ENCODE measurements around the gene EPHB2.

GRCh38 chr1:22876359-22877111, 165.9 kb downstream of the EPHB2 start:
- TF ChIP-seq CTCF (IDR thresholded peaks at IDR 0.05) (no peak), POLR2A (IDR thresholded peaks at IDR 0.05) (no peak)
